HCT116 (cell line): Measurements from ENCODE around the gene SLC23A1. TPM values are rescaled to one million over a fixed set of nuclear protein-coding genes. Genes with fewer than 3 reads are reported as not detected.

ENCODE experiments used
- ATAC-seq: fragments of 200-7000 bp; cut with Tn5 transposase; 2 replicates; pipeline ENCODE4 v1.9.1; 2020; ENCODE audit warnings: mild to moderate bottlenecking, moderate library complexity
- BruUV-seq: library from RNA; stranded (reverse); fragments of 400-500 nt; replicated peaks from 2 replicates; lab custom pipeline; 2021; lab: Mats Ljungman, UMichigan
- CTCF ChIA-PET: fragments of 300-600 bp; sonication (Branson Sonifier 250); formaldehyde crosslinking; loops from one replicate; lab custom pipeline; 2021; ENCODE audit warnings: antibody characterized with exemption; lab: Charles Lee
- POLR2A ChIA-PET: fragments of 300-600, 350-600 bp; sonication (Branson Sonifier 250); formaldehyde crosslinking; loops from one replicate; lab custom pipeline; 2021; ENCODE audit warnings: antibody characterized with exemption; lab: Charles Lee
- RAD21 ChIA-PET, 2 experiments: fragments of 300-600 bp; sonication (Branson Sonifier 250); formaldehyde crosslinking; loops; one replicate each; lab custom pipeline; 2023; ENCODE audit warnings: low total read pairs in 2 of 2; ENCODE audit not compliant: uncharacterized antibody in 2 of 2, unreplicated experiment in 2 of 2, low non-redundant PET in 1 of 2; lab: Charles Lee
- DNase-seq: peaks from one replicate; pipeline ENCODE4 v3.0.0-alpha.2; 2010; ENCODE audit warnings: low read depth, low spot score
- H2AFZ ChIP-seq: fragments of 200-600 bp; shearing (Covaris generic), sonication (generic); 2 replicates; pipeline ENCODE4 v1.6.1; 2017; ENCODE audit warnings: low read depth, mixed run types, mixed read lengths, antibody characterized with exemption, low read length; ENCODE audit not compliant: poor library complexity, severe bottlenecking
- H3K27ac ChIP-seq: 2 replicates; pipeline ENCODE4 v1.5.1; 2012; ENCODE audit warnings: low read depth, low read length
- H3K27me3 ChIP-seq: fragments of 200-600 bp; sonication (generic); 2 replicates; pipeline ENCODE4 v1.6.1; 2016; ENCODE audit warnings: mixed run types, low read length, mixed read lengths; ENCODE audit not compliant: insufficient read depth
- H3K36me3 ChIP-seq, 2 experiments: fragments of 200-500 bp in 1 of 2; fragments of 200-600 bp in 1 of 2; sonication (Bioruptor generic) in 1 of 2; sonication (generic) in 1 of 2; 2 replicates each; pipeline versions ENCODE4 v1.5.1 to v1.6.1; 2014 to 2016; ENCODE audit warnings: low read length in 2 of 2, inconsistent platforms in 1 of 2, mixed read lengths in 1 of 2, mixed run types in 1 of 2; ENCODE audit not compliant: insufficient read depth in 2 of 2, control insufficient read depth in 1 of 2
- H3K4me1 ChIP-seq, 2 experiments: fragments of 200-600 bp in 1 of 2; sonication (generic) in 1 of 2; 2 replicates each; pipeline versions ENCODE4 v1.5.1 to v1.6.1; 2012 to 2017; ENCODE audit warnings: low read length in 2 of 2, inconsistent platforms in 1 of 2, mild to moderate bottlenecking in 1 of 2, mixed read lengths in 1 of 2, mixed run types in 1 of 2, moderate library complexity in 1 of 2; ENCODE audit not compliant: insufficient read depth in 2 of 2, control insufficient read depth in 1 of 2
- H3K4me2 ChIP-seq: fragments of 200-600 bp; sonication (generic); 2 replicates; pipeline ENCODE4 v1.6.1; 2017; ENCODE audit warnings: mixed run types, low read length, mixed read lengths
- H3K4me3 ChIP-seq, 2 experiments: fragments of 200-600 bp in 1 of 2; sonication (generic) in 1 of 2; replicated peaks in 1 of 2; 2 replicates each; pipeline ENCODE4 v1.5.1; 2011 to 2016; ENCODE audit warnings: low read length in 2 of 2, control low read depth in 1 of 2, low read depth in 1 of 2, mild to moderate bottlenecking in 1 of 2, mixed read lengths in 1 of 2, mixed run types in 1 of 2
- H3K79me2 ChIP-seq: fragments of 200-600 bp; sonication (generic); 2 replicates; pipeline ENCODE4 v1.6.1; 2017; ENCODE audit warnings: mild to moderate bottlenecking, mixed run types, low read length, moderate library complexity, mixed read lengths; ENCODE audit not compliant: insufficient read depth
- H3K9ac ChIP-seq: fragments of 200-600 bp; sonication (generic); 2 replicates; pipeline ENCODE4 v1.6.1; 2016; ENCODE audit warnings: low read length, mixed read lengths
- H3K9me2 ChIP-seq: fragments of 200-600 bp; sonication (generic), shearing (Covaris generic); 2 replicates; pipeline ENCODE4 v1.6.1; 2017; ENCODE audit warnings: mixed run types, mild to moderate bottlenecking, moderate library complexity; ENCODE audit not compliant: insufficient read depth
- H3K9me3 ChIP-seq, 2 experiments: fragments of 200-500 bp in 1 of 2; fragments of 200-600 bp in 1 of 2; sonication (Bioruptor generic) in 1 of 2; sonication (generic) in 1 of 2; 2 replicates each; pipeline ENCODE4 v1.6.1; 2014 to 2017; ENCODE audit warnings: low read length in 2 of 2, mixed read lengths in 2 of 2, inconsistent platforms in 1 of 2, low read depth in 1 of 2, mild to moderate bottlenecking in 1 of 2, mixed run types in 1 of 2, moderate library complexity in 1 of 2; ENCODE audit not compliant: control insufficient read depth in 1 of 2, insufficient read depth in 1 of 2
- H4K20me1 ChIP-seq: fragments of 200-600 bp; sonication (generic), shearing (Covaris generic); 2 replicates; pipeline ENCODE4 v1.6.1; 2017; ENCODE audit warnings: mixed run types, mild to moderate bottlenecking, moderate library complexity; ENCODE audit not compliant: insufficient read depth
- CTCF ChIP-seq, 3 experiments: fragments of 200-600 bp in 1 of 3; sonication (generic) in 1 of 3; IDR thresholded peaks in 2 of 3; conservative IDR thresholded peaks in 1 of 3; 2 replicates each; pipeline ENCODE4 v1.5.1; 2012 to 2017; ENCODE audit warnings: low read depth in 2 of 3, low read length in 2 of 3, antibody characterized with exemption in 1 of 3, borderline replicate concordance in 1 of 3, control low read depth in 1 of 3, mild to moderate bottlenecking in 1 of 3, mixed read lengths in 1 of 3, mixed run types in 1 of 3, moderate library complexity in 1 of 3; ENCODE audit not compliant: insufficient read depth in 1 of 3
- FOSL1 ChIP-seq: IDR thresholded peaks from 2 replicates; pipeline ENCODE4 v1.6.1; 2012; ENCODE audit warnings: low read depth
- ZBTB33 ChIP-seq: IDR thresholded peaks from 2 replicates; pipeline ENCODE4 v1.6.1; 2011; ENCODE audit warnings: mild to moderate bottlenecking, low read length, moderate library complexity; ENCODE audit not compliant: insufficient replicate concordance; ENCODE audit errors: extremely low read depth
- intact Hi-C: fragments of 100-400 bp; cut with micrococcal nuclease; formaldehyde crosslinking; loops from 2 replicates; pipeline ENCODE4 v1.10.0; 2022
- total RNA-seq: library from RNA; stranded (reverse); gene quantifications from one replicate; pipeline ENCODE4 v1.2.1, GENCODE V29; 2021; ENCODE audit not compliant: unreplicated experiment

SLC23A1 gene
- total RNA-seq, 1 experiment from 2014 or later = not detected

DNA sequence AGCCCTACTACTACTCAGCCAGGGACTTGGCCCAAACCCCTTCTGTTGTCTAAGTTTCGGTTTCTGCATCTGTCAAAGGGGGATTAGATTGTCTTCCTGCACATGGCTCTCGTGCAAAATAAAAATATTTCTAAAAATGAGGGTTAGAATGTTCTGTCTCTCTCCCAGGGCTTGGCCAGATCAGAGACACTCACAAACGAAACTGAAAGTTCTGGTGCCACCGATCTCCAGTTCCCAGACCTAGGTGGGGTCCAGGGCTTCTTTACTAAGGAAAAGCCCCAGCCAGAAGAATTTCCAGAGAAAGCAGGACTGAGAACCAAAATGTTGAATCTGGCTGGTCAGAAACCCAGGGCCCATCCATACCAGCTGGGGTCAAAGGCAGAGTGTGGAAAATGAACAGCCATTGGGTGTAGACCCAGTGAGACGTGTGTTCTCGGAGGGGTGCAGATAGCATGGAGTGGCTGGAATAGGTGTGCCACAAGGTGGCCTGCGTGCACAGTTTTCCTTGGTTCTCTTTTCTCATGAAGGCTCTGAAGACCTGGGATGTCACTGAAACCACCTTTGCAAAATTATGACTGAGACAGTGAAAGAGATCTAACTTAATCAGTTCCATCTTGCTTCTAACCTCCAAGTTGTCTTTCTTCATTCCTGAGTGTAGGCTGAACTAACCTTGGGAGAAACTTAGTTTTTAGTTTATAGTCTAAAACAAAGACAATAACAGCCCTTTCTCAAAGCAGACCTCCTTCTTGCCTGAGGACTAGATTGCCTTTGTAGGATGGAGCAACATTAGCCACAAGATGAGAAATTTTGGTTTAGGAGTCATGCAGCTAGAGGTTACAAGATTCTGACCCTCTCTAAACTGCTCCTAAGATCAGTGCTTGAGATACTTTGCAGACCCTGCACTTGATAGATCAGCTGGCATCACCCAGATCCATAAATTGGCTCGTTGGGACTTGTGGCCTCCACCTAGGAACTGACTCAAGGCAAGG lies 2.3 kb upstream of the SLC23A1 start:
- Histone ChIP-seq H2AFZ (no peak overlapping the region), H3K4me1 (peaks cover 9% of the 10 kb centered on the region in 2 experiments; a peak in 2 of 4 replicates), H4K20me1 (no peaks in the 10 kb centered on the region)
- no TSS peak for BruUV-seq
- no peak for DNase-seq
- POLR2A ChIA-PET = no interaction called here
- no peak for TF ChIP-seq ZBTB33
- TF ChIP-seq CTCF (IDR thresholded peaks at IDR 0.05 in 2 of 3, conservative IDR thresholded peaks at IDR 0.05 in 1 of 3; ENCODE audit: borderline replicate concordance in 1 of 3, insufficient read depth in 1 of 3, low read depth in 2 of 3, low read length in 2 of 3) = peak in 2 of 3 experiments; percentile 23 to 30; a peak in 2 of 6 replicates
- TF ChIP-seq FOSL1 = no peak
- TF ChIP-seq, all 23 proteins: peak for 1
- Histone ChIP-seq H3K4me2 (no peak overlapping the region), H3K9ac (no peak overlapping the region), H3K79me2 (no peaks in the 10 kb centered on the region), H3K9me3 (no peaks in the 10 kb centered on the region), H3K36me3 (no peaks in the 10 kb centered on the region), H3K27ac (no peak overlapping the region), H3K9me2 (no peaks in the 10 kb centered on the region), H3K27me3 (no peaks in the 10 kb centered on the region), H3K4me3 (no peak overlapping the region)
- CTCF ChIA-PET = no interaction called here
- RAD21 ChIA-PET = no interaction called here
- peak; percentile 57 for ATAC-seq
- intact Hi-C loops = no loop called here
